ENCODE data around the gene ALDH3B1. TPM values are rescaled to one million over a fixed set of nuclear protein-coding genes. Genes with fewer than 3 reads are reported as not detected.

The ALDH3B1 gene
- total and polyA plus RNA-seq, 9 of the 15 experiments (the other 6 are each of a cell fraction or from before 2014, with no cell fraction given): 0.01 to 0.35 (median 0.07) TPM; not detected in 2

DNA sequence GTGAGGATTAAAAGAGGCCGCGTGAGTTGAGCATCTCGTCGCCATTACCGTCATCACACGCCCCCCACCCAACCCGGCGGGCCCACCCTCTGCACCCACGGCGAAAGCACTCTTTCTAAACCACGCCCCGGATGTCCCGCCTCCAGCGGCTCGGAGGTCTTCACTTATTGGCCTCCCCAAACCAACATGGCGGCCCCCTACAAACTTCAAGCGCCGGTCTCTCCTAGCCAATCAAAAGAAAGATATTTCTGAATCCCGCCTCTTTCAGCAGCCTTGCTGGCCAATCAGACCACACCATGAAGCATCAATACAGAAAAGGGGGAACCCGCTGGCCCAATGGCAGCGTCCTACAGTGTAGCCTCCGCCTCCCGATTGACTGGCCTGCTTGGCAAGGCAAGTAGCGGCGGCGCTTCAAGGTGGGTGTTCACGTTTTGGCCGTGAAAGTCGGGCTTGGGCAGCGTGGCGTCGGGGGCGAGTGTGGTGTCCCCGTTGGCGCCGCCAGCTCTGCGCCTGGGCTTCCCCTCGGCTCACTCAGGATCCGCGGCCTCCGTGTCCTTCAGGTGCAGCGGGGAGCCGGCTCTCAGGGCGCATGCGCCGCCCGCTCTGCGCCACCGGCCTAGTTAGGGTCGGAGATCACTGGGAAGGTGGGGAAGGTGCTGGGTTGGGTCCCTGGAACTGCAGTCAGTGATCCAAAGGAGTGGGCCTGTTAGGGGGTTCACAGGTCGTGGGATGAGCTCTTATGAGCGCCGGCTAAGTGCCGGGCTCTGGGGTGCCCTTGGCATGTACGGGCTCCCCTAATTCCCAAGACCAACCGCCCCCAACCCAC, 20.4 kb downstream of the ALDH3B1 start, which contains the start of gene NDUFS8:
NDUFS8 (plus strand) TSS at position 364 of the 826 bp plus-strand sequence. CDS start 1,471 bp downstream, outside the sequence.
- ATAC-seq: peak; percentile 98
- no peak for TF ChIP-seq STAT5A (IDR thresholded peaks at IDR 0.05; ENCODE audit: borderline replicate concordance, low read length)
- TF ChIP-seq, protein P1, sequence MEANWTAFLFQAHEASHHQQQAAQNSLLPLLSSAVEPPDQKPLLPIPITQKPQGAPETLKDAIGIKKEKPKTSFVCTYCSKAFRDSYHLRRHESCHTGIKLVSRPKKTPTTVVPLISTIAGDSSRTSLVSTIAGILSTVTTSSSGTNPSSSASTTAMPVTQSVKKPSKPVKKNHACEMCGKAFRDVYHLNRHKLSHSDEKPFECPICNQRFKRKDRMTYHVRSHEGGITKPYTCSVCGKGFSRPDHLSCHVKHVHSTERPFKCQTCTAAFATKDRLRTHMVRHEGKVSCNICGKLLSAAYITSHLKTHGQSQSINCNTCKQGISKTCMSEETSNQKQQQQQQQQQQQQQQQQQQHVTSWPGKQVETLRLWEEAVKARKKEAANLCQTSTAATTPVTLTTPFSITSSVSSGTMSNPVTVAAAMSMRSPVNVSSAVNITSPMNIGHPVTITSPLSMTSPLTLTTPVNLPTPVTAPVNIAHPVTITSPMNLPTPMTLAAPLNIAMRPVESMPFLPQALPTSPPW (CRISPR knock-in tag; IDR thresholded peaks at IDR 0.05): peak; percentile 78
- no peak for TF ChIP-seq DMBX1 (CRISPR knock-in tag; IDR thresholded peaks at IDR 0.05; ENCODE audit: borderline replicate concordance)
- TF ChIP-seq ZFP1 (CRISPR knock-in tag; IDR thresholded peaks at IDR 0.05): no peak
- no peak for TF ChIP-seq MYBL2 (IDR thresholded peaks at IDR 0.05; ENCODE audit: low read depth)
- no peak for TF ChIP-seq MYBL2 (CRISPR knock-in tag; IDR thresholded peaks at IDR 0.05; ENCODE audit: borderline replicate concordance)
- TF ChIP-seq PRMT5 (CRISPR knock-in tag; IDR thresholded peaks at IDR 0.05): 0 out of 2 replicates have a peak, but pooled peaks have one; percentile 12
- no peak for TF ChIP-seq ZNF41 (CRISPR knock-in tag; conservative IDR thresholded peaks at IDR 0.05)
- no peak; the same call in 1 of the 2 replicates for TF ChIP-seq TARDBP (IDR thresholded peaks at IDR 0.05)
- no peak for TF ChIP-seq EHMT2 (IDR thresholded peaks at IDR 0.05)
- TF ChIP-seq, protein P2, sequence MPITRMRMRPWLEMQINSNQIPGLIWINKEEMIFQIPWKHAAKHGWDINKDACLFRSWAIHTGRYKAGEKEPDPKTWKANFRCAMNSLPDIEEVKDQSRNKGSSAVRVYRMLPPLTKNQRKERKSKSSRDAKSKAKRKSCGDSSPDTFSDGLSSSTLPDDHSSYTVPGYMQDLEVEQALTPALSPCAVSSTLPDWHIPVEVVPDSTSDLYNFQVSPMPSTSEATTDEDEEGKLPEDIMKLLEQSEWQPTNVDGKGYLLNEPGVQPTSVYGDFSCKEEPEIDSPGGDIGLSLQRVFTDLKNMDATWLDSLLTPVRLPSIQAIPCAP (CRISPR knock-in tag; IDR thresholded peaks at IDR 0.05; ENCODE audit: borderline replicate concordance): no peak
- TF ChIP-seq CEBPB (tag; IDR thresholded peaks at IDR 0.05): no peak
- TF ChIP-seq HMG20B (CRISPR knock-in tag; IDR thresholded peaks at IDR 0.05): no peak
- TF ChIP-seq SUPT5H (IDR thresholded peaks at IDR 0.05): peak; percentile 89
- no peak for TF ChIP-seq FOXP1 (CRISPR knock-in tag; IDR thresholded peaks at IDR 0.05)
- TF ChIP-seq POU5F1 (IDR thresholded peaks at IDR 0.05; ENCODE audit: borderline replicate concordance, low read depth, low read length, partially characterized antibody): no peak
- TF ChIP-seq RHOXF2B (CRISPR knock-in tag; conservative IDR thresholded peaks at IDR 0.05): no peak
- peak; percentile 94 for TF ChIP-seq GABPA (tag; conservative IDR thresholded peaks at IDR 0.05; ENCODE audit: low read depth)
- no peak for TF ChIP-seq ZNF121 (CRISPR knock-in tag; conservative IDR thresholded peaks at IDR 0.05)
- TF ChIP-seq HDAC1 (IDR thresholded peaks at IDR 0.05): peak in 1 of 2 experiments; percentile 44; a peak in 1 of 4 replicates

More for the DNA sequence above, 20.4 kb downstream of the ALDH3B1 start, which contains the start of gene NDUFS8:
- H3K9ac ChIP-seq (ENCODE audit: insufficient read depth in 1 of 2, low read depth in 2 of 2, low read length in 2 of 2): peak within 1 kb of the TSS; percentile 98 to 99
- no TSS peak for BruUV-seq (replicated peaks)
- peaks cover 25% of the 10 kb centered on the region for H3K79me2 ChIP-seq (ENCODE audit: control insufficient read depth, insufficient read depth, low read length)
- in situ Hi-C loops (cut with MboI) (no loop called here), intact Hi-C loops (cut with micrococcal nuclease) (no loop called here)
- DNase-seq (ENCODE audit: extremely low read depth in 1 of 4, low spot score in 3 of 4) (peak; percentile 99 to 100 (median 99)), FAIRE-seq (peak; percentile 100)
- no peaks in the 10 kb centered on the region for H3K27me3 ChIP-seq (ENCODE audit: control insufficient read depth in 2 of 2, insufficient read depth in 2 of 2, low read length in 2 of 2)
- H3K4me2 ChIP-seq (ENCODE audit: insufficient read depth, low read length): peak within 1 kb of the TSS; percentile 95
- H3K4me3 ChIP-seq: peak within 1 kb of the TSS; percentile 71
- no peaks in the 10 kb centered on the region for H3K9me3 ChIP-seq (replicated peaks; ENCODE audit: control insufficient read depth, insufficient read depth, low read depth, low read length)
- H2AFZ ChIP-seq (ENCODE audit: low read depth, low read length): peak within 1 kb of the TSS; percentile 92
- peaks cover 14 to 57% of the 10 kb centered on the region in 2 experiments; a peak in 4 of 5 replicates for H3K4me1 ChIP-seq (replicated peaks in 1 of 2; ENCODE audit: control insufficient read depth in 2 of 2, insufficient read depth in 2 of 2, low read length in 2 of 2)
- H3K27ac ChIP-seq (ENCODE audit: extremely low read depth, low read depth, low read length): peak within 1 kb of the TSS; percentile 88
- H4K20me1 ChIP-seq (replicated peaks; ENCODE audit: control insufficient read depth, insufficient read depth, low read length): no peaks in the 10 kb centered on the region; the same call in 1 of the 2 replicates
- POLR2A ChIA-PET: interaction anchor here (0.6 to 2.3 kb wide), 5 partner anchors 8 to 1367 kb away, joined by 3 to 10 read pairs (median 4); partner anchors contain the start of gene TCIRG1
- CTCF ChIA-PET (ENCODE audit: low intra/inter-chr PET ratio): interaction anchor here (0.6 kb wide), 1 partner anchor 75 kb away, joined by 4 read pairs; no protein-coding TSS in a partner anchor
- WGBS (ENCODE audit: insufficient coverage, low coverage, missing lambda C conversion rate): under 1% methylated on average over 47 of the region's 56 CpGs
- no peaks in the 10 kb centered on the region for H3K9me1 ChIP-seq (ENCODE audit: control insufficient read depth, insufficient read depth, low read length)
- H3K36me3 ChIP-seq (ENCODE audit: control insufficient read depth, insufficient read depth, low read length): peaks cover 31% of the 10 kb centered on the region; the same call in 2 of the 3 replicates

All from K562 (cell line).